ENCODE data around the gene RNF167.

The RNF167 gene

GRCh38 chr17:4966844-4967538, 26.9 kb downstream of the RNF167 start:
- DNase-seq (ENCODE audit: low read depth) = peak; percentile 100
- H3K4me3 ChIP-seq (ENCODE audit: low read length) = peak overlapping the region; percentile 84
- no peak for TF ChIP-seq CTCF (IDR thresholded peaks at IDR 0.05; ENCODE audit: insufficient read depth, low read depth, low read length, missing control alignments)

- DNase-seq (ENCODE audit: low read depth) = peak; percentile 98
- no peak for TF ChIP-seq CTCF (IDR thresholded peaks at IDR 0.05; ENCODE audit: insufficient read depth, low read depth, low read length, missing control alignments)
- peak within 1 kb of the TSS; percentile 84 for H3K4me3 ChIP-seq (ENCODE audit: low read length)
These were observed 27.7 kb downstream of the RNF167 start, which contains the start of gene SPAG7 for GRCh38 chr17:4967539-4968485. SPAG7 (minus strand) TSS chr17:4967817; CDS start chr17:4967804, 13 bp downstream.

GRCh38 chr17:4968486-4969046, 28.5 kb downstream of the RNF167 start:
- no peak for TF ChIP-seq CTCF (IDR thresholded peaks at IDR 0.05; ENCODE audit: insufficient read depth, low read depth, low read length, missing control alignments)
- peak overlapping the region; percentile 84 for H3K4me3 ChIP-seq (ENCODE audit: low read length)
- peak; percentile 63 for DNase-seq (ENCODE audit: low read depth)

- peak; percentile 89 for DNase-seq (ENCODE audit: low read depth)
- H3K4me3 ChIP-seq (ENCODE audit: low read length) = peak overlapping the region; percentile 84
- no peak for TF ChIP-seq CTCF (IDR thresholded peaks at IDR 0.05; ENCODE audit: insufficient read depth, low read depth, low read length, missing control alignments)
These were observed 29.0 kb downstream of the RNF167 start for GRCh38 chr17:4969047-4969550.

GRCh38 chr17:4969551-4970173, 29.6 kb downstream of the RNF167 start:
- DNase-seq (ENCODE audit: low read depth) = no peak
- TF ChIP-seq CTCF (IDR thresholded peaks at IDR 0.05; ENCODE audit: insufficient read depth, low read depth, low read length, missing control alignments) = no peak
- no peak overlapping the region for H3K4me3 ChIP-seq (ENCODE audit: low read length)

GRCh38 chr17:4970273-4970672, 30.2 kb downstream of the RNF167 start:
- no peak for TF ChIP-seq CTCF (IDR thresholded peaks at IDR 0.05; ENCODE audit: insufficient read depth, low read depth, low read length, missing control alignments)
- no peak overlapping the region for H3K4me3 ChIP-seq (ENCODE audit: low read length)
- DNase-seq (ENCODE audit: low read depth) = no peak
